C4-2B (cell line): ENCODE data around the gene MEGF11.

Experiments
- H3K27ac ChIP-seq: fragments of 450-650 bp; 2 replicates; pipeline ENCODE4 v1.5.1; 2017
- CTCF ChIP-seq: fragments of 450-650 bp; conservative IDR thresholded peaks from 2 replicates; pipeline ENCODE4 v1.5.1; 2017; ENCODE audit warnings: mild to moderate bottlenecking
- ZFX ChIP-seq: fragments of 450-650 bp; IDR thresholded peaks from 2 replicates; pipeline ENCODE4 v1.6.1; 2017

Gene MEGF11

GRCh38 chr15:65904301-65904700 is 349.2 kb downstream of the MEGF11 start:
- no peak overlapping the region for H3K27ac ChIP-seq
- TF ChIP-seq CTCF (no peak), ZFX (no peak)

- H3K27ac ChIP-seq: no peak overlapping the region
- TF ChIP-seq ZFX: no peak
- TF ChIP-seq CTCF: no peak
Measured at GRCh38 chr15:65903296-65904073, 350.1 kb downstream of the MEGF11 start.

GRCh38 chr15:65902373-65902772 is 351.2 kb downstream of the MEGF11 start:
- no peak overlapping the region for H3K27ac ChIP-seq
- TF ChIP-seq ZFX (no peak), CTCF (no peak)

- TF ChIP-seq ZFX (no peak), CTCF (no peak)
- H3K27ac ChIP-seq: no peak overlapping the region
Measured at GRCh38 chr15:65901836-65902235, 351.7 kb downstream of the MEGF11 start.

GRCh38 chr15:65901336-65901735 is 352.2 kb downstream of the MEGF11 start:
- TF ChIP-seq CTCF: no peak
- TF ChIP-seq ZFX: no peak
- H3K27ac ChIP-seq: no peak overlapping the region

GRCh38 chr15:65900488-65900887 is 353.1 kb downstream of the MEGF11 start:
- TF ChIP-seq ZFX (no peak), CTCF (no peak)
- no peak overlapping the region for H3K27ac ChIP-seq

- H3K27ac ChIP-seq: no peak overlapping the region
- TF ChIP-seq ZFX: no peak
- no peak for TF ChIP-seq CTCF
Measured at GRCh38 chr15:65896236-65896635, 357.3 kb downstream of the MEGF11 start.
